Cerebellar cortex (tissue), 1 donor: ENCODE results near the gene PLB1.

ENCODE experiments used
- DNase-seq: peaks from one replicate; pipeline ENCODE4 v3.0.0-alpha.2; 2015; ENCODE audit warnings: low spot score

PLB1 gene

DNA sequence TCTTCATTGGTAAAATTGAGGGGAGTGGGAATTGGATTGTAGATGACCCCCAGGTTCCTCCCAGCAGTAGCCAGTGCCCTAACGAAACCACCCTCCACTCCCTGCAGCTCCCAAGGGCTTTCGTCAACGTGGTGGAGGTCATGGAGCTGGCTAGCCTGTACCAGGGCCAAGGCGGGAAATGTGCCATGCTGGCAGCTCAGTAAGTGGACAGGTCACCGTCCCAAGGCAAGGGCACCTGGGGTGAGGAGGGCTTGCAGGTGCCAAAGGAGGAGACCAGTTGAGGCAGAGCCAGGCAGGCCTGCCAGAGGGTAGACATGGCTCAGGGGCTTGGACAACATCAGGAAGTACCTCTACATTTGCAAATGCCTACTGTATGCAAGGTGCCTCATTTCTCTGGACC, 133.1 kb downstream of the PLB1 start:
- DNase-seq, result no peak

DNA sequence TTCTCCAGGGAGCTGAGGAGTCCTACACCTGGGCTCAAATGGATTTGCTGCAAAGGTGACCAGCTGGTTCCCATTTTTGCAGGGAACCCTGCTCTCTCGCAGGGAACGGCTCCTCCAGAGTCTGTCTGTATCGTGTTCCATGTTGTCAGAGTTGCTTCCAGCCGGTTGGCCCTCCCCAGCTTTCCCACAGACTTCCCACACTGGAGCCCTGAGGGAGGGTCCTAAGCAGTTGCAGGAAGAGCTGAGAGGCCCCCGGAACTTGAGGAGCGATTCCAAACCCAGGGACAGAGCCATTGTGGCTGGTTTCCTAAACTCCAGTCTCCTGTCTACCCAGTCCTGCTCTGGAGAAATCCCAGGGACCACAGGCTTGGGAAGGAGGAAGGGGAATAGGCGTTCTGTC, 134.1 kb downstream of the PLB1 start:
- no peak for DNase-seq

DNA sequence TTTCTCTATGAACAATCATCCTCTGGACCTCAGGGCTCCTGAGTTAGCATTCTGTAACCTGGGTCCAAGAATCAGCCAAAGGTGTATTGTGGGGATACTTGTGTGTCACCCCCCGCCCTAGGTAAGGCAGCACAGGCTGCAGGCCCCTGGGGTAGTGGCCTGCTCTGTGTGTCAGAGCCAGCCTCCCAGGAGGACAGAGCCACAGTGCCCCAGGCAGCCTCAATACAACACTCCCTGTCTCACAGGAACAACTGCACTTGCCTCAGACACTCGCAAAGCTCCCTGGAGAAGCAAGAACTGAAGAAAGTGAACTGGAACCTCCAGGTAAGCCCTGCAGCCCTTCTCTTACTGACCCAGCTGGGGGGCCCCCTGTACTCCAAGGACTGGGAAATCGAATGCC, 134.5 kb downstream of the PLB1 start:
- DNase-seq, result no peak

DNA sequence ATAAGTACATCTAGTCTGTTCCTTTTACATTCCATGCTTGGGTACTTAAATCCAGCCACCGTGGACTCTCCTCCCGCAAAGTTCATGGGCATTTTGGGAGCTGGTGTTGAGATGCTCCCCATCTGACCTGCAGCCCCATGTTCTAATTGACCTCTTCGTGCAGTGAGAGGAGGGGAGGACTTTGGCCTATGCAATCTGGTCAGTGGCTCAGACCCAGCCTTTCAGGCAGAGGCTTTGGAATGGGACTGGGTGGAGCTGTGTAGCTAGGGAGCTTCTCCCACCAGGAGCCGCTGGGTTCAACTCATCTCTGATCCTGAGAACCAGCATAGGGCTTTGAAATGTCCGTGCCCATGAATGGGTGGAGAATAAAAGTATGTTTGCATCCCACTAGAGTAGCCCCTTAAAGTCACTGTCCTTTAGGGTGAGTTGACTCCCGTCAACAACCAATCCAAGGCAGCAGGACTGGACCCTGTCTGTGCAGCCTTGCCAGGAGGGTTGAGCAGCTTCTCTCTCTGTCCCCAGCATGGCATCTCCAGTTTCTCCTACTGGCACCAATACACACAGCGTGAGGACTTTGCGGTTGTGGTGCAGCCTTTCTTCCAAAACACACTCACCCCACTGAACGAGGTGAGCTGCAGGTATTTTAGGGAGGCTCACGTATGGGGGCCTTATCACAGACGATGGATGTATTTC, 135.8 kb downstream of the PLB1 start:
- DNase-seq, result no peak

DNA sequence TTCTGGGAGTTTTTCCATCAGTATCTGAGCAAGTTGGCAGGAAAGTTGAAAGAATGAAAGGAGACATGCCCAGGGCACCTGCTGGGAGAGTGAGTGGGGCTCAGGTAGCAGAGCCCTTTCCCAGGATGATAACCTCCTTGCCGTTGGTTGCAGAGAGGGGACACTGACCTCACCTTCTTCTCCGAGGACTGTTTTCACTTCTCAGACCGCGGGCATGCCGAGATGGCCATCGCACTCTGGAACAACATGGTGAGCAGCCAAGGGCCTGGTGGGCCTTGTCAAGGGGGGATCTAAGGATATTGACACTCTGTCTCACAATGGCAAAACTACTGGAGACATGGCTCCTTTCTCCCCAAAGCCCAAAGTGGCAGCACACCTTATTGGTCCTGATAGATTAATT, 136.9 kb downstream of the PLB1 start:
- no peak for DNase-seq

DNA sequence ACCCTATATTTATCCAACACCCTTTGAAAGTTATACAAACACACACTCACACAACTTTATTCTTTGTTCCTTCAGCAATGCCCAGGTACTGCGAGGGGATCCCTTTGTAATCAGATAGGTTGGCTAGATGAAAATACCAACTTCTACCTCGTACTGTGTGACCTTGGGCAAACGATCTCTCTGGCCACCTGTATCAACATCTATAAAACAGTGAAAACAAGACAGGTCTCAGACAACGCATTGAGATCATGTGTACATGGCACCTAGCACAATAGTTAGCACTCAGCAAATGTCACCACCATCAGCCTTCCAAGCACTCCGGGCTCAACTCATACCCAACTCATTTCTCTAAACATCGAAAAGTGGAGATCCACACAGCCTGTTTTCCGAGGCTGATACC, 137.3 kb downstream of the PLB1 start:
- DNase-seq, result no peak

DNA sequence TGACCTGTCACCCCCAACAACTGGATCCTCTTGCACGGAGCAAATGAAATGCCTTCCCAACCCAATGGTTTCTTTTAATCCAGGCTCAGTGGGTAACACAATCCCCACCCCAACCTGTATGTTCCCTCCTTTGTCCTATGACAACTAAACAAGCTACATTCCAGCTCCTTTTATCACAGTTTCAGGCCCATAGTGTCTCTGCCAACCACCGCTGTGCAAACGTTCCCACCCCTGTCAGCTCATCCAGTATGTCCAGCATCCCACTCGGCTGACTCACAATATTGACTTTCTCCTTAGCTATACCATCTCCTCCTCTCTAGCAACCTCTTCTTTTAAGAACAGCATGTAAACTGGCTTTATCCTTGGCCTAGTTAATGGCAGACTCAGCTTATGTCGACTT, 137.9 kb downstream of the PLB1 start:
- no peak for DNase-seq

DNA sequence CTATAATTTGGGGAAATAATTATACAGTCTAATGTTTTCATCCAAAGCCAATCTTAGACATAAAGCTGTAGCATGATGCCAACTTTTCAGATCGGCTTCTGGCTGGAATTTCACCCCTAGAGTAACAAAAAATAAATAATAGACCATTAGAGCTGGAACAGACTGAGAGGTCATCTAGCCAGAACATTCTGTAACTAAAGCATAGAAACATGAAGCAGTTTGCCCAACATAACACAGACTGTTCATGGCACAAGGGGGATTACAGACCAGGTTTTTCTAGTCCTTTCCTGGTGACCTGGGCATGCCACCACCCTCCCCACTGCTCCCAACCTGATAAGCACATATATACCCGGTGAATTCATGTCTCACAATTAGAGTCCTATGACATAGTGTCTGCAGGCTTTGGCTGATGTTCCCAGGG, 139.3 kb downstream of the PLB1 start:
- no peak for DNase-seq

DNA sequence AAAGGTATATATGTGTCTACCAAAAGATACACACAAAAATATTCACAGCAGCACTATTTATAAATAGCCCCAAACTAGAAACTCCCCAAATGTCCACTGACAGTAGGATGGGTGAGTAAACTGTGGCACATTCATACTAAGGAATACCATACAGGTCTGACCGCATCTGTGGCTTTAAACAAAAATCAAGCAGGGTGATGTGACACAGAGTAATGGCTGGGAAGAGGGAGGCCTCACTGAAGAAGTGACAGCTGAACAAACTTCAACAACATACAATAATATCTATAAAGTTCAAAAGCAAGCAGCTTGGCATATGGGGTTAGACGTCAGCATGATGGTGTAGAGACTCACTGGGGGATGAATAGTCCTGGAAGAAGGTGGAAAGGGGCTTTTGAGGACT, 140.6 kb downstream of the PLB1 start:
- DNase-seq, result no peak

DNA sequence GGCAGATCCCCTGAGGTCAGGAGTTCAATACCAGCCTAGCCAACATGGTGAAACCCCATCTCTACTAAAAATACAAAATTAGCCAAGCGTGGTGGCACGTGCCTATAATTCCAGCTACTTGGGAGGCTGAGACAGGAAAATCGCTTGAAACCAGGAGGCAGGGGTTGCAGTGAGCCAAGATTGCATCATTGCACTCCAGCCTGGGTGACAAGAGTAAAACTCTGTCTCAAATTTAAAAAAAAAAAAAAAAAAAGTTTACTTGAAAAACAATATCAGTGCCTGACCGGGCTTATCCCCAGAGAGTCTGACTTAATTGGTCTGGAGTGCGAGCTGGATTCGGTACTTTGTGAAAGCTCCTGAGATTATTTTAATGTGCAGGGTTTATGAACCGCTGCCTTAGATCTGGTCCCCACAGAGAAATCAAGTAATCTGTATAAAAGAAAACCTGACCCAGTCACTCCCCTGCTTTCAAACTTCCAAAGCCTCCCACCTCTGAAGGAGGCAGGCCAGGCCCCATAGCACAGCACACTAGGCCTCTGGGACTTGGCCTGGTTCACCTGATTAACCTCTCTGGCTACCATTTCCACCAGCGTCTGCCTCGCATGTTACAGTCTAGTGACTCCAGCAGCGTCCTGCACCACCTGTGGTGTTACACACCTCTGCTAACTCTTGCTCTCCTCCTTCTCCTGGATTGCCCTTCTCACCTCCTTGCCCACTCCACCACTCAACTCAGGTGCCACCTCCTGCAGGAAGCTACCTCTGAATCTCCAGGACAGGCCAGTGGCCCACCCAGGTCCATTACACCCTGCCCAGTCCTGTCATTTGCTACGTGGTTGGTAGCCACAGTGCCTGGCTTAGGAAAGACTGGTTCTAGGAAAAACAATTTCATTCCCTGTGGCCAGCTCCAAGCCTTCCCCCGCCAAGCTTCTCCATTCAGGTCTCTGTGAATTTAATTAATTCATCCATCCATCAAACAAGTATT, 141.5 kb downstream of the PLB1 start:
- DNase-seq, result no peak

DNA sequence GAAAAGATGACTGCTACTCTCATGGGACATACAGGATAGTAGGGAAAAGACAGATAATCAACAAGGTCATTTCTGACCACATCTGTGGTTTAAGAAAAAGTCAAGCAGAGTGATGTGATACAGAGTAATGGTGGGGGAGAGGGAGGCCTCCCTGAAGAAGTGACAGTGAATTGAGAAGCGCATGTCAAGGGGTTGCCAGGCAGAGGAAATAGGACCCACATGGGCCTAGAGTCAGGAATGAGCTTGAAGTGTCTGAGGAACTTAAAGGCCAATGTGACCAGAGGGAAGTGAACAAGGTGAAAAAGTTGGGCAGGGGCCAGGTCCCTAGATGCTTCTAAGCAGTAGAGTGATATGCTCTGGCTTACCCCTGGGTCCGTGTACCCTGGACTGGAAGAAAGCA, 142.2 kb downstream of the PLB1 start:
- DNase-seq, result no peak

DNA sequence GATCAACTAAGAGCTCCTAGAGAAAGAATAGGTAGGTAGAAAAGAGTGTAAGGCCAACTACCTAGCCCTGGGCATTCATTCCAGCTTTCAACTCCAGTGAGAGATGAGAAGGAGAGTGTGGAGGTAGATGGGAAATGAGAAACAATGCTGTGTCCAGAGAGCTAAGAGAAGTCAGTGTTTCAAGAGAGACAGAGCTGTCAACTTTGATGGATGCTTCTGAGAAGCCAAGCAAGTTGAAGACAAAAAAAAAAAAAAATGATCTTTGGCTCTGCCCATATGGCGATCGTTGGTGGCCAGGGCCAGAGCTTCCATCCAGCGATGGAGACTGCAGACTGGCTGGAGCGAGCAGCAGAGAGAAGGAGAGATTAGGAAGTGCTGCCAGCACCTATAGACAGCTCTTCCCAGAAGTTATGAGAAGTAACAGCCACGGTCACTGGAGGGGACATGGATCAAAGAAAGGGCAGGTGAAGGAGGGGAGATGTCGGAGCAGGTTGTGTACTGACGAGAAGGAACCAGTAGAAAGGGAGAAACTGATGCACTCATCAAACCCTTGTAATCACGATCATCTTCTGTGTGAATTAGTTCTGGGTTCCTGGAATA, 143.3 kb downstream of the PLB1 start:
- no peak for DNase-seq

DNA sequence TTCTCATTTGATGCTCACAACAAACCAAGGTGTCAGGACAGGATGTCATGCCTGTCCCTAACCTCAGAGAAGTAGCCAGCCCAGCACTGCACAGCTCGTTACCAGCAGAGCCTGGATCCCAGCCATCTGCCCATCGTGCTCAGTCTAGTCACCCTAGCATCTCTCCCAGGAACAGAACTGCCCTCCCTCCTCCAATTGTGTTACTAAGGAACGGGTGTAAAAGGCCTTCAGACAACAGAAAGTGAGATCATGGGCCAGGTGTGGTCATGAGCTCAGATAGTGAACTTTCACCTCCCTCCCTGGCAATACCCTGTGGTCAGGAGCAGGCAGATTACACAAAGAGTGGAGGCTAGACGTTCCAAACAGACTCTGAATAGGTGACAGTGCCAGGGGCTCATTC, 144.0 kb downstream of the PLB1 start:
- no peak for DNase-seq

DNA sequence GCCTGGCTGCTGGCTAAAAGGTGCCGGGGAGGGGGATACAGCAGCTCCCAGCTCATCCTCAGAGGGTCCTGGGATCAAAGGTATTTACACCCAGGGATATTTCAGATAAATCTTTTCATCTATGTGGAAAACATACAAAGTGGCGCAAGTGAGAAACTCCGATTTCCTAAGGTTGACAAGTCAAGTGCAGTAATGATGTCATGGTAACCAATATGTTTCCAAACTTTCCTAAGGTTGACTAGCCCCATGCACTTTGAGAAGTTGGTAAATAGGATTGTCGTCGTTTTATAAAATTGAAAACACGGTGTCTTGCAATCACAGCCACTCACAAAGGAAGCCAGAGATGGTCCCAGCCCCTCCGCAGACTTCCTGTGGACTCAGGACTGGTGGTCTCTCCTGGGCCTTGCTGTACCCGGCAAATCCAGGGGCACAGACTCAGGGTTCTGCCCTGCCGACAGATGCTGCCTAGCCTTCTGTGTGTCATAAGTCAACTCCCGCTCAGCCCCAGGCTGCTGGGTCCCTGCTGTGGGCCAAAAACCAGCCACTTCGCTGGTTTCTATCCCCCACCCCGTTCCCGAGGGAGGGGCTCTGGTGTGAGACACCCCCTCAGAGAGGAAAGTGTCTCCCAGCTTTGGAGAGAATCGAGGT, 144.5 kb downstream of the PLB1 start:
- DNase-seq, result no peak

DNA sequence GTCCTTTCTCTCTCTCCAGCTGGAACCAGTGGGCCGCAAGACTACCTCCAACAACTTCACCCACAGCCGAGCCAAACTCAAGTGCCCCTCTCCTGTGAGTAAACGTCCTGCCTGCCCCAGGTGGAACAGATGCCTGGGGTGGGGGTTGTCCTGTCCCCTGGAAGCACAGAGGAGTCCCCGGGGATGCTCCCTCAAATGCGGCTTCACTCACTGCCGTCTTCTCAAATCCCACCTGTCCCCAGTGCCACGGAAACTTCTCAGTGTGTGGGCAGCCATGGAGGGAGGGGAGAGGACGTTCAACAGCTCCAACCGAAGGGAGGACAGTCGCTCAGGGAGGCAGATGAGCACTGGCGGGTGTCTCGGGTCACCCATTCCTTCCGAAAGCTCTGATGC, 145.0 kb downstream of the PLB1 start:
- DNase-seq, result no peak

DNA sequence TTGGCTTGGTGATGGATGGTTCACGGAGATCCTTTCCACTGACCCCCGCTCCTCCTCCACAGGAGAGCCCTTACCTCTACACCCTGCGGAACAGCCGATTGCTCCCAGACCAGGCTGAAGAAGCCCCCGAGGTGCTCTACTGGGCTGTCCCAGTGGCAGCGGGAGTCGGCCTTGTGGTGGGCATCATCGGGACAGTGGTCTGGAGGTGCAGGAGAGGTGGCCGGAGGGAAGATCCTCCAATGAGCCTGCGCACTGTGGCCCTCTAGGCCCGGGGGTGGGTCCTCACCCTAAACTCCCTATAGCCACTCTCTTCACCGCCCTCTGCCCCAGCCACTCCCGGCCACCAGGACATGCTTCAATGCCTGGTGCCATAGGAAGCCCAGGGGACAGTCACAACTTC, 146.9 kb downstream of the PLB1 start:
- no peak for DNase-seq

DNA sequence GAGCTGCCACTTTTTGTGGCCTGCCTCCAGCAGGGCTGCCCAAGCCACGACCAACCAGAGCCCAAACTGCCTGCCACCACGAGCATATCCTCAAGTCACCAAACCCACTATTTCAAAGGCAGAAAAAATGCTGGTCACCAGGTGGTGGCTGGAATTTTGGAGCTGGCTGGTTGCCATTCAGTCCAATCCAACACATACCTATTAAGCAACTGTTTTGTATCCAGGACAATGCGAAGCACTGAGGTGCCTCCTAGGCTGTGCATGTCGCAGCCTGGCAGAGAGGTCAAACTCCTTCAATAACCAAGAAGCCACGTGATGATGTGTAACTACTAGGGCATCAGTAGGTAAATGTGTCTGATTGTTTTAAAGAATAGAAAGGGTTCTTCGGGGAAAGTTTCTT, 147.5 kb downstream of the PLB1 start:
- peak; percentile 9 for DNase-seq

DNA sequence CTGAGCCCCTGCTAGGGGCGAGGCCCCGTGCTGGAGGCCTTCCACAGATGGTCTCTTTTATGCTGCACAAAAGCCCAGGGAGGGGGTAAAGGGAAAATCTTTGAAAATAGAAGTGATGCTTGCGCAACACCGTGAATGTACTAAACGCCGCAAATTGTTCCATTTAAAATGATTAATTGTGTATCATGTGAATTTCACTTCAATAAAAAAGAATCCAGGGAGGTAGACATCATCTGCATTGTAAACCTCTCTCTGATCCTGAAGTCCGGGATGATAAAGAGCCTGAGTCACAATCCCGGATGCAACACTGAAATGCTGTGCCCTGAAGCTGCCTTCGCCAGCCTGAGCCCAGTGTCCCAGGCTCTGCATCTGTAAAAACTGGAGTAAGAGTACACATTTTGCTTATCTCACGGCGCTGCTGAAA, 148.1 kb downstream of the PLB1 start:
- DNase-seq, result no peak

DNA sequence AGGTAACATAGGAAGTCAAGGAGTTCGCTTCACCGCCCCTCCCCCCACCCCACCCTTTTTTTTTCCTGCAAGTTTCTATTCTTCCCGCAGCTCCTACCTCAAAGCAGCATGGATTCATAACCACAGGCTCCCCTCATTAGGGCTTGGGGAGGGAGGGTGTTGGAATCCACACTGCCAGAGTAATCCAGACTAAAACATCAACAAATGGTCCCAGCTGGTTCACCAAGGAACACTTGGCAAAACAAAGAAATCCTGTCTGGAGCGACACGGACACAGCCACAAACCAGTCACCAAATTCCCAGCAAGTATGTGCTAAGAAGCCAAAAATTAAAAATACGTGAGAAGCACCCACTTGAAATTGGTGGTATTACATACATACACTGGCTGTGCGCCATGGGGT, 148.9 kb downstream of the PLB1 start:
- no peak for DNase-seq

DNA sequence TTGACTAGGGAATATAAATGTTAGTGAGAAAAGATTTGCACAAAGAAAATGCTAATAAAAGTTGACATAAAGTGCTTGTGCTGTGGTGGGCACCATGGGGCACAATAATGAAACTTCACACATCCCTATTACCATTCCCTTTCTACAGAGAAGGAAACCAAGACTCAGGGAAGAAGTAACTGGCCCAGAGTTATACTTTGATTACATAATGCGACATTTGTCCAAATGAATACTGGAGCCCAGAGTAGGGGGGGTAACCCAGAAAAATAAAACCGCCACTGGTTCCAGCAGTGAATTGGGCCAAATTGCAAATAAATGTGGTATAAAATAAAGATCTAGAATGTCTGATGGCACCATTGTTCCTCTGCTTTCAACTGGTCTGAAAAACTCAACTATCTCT, 149.7 kb downstream of the PLB1 start:
- DNase-seq, result no peak

DNA sequence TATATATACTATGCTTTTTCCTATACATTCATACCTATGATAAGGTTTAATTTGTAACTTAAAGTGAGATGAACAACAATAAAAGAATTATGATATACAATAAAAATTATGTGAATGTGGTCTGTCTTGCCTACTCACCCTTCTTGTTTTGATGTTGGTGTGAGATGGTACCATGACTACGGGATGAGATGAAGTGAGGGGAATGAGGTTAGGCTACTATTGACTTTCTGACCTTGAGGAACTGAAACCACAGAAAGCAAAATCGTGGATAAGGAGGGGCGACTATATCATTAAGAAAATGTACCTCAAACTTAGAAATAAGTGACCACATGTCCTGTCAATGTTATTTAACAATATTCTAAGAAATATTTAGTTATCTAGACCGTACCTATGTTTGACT, 151.8 kb downstream of the PLB1 start:
- DNase-seq, result no peak

DNA sequence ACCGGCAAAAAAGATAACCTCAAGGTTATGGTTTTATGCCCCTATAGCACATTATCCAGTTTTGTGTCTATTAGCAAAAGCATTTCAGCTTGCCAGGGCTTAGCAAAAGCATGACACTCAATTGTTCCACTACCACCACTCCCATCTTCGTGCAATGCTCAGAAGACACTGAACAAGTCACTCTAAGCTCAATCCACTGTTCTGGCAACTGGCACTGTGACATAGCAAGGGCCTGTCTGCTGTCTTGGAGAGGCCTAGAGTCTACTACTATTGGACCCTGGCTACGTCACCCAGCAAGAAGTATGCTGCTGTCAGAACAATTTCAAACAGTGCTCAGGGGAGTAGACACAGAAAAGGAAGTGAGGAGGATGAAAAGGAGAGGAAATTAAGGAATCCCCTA, 152.3 kb downstream of the PLB1 start:
- no peak for DNase-seq
